Testis (tissue), 3 donors: ENCODE measurements around the gene C5orf52. TPM values are rescaled to one million over a fixed set of nuclear protein-coding genes. Genes with fewer than 3 reads are reported as not detected.

Source experiments
- DNase-seq: peaks from one replicate; pipeline ENCODE4 v3.0.0-alpha.2; 2019
- H3K27ac ChIP-seq, 2 donors: fragments of 200-600 bp; sonication (generic); one replicate each; pipeline ENCODE4 v1.5.1; 2019
- H3K27me3 ChIP-seq: fragments of 200-600 bp; sonication (generic); one replicate; pipeline ENCODE4 v1.5.1; 2019
- H3K36me3 ChIP-seq: fragments of 200-600 bp; sonication (generic); one replicate; pipeline ENCODE4 v1.5.1; 2017; ENCODE audit warnings: low read depth; ENCODE audit errors: missing control alignments
- H3K4me1 ChIP-seq: fragments of 200-600 bp; sonication (generic); one replicate; pipeline ENCODE4 v1.5.1; 2019
- H3K4me3 ChIP-seq, 2 donors: fragments of 200-600 bp; sonication (generic); one replicate each; pipeline ENCODE4 v1.5.1; 2017 to 2019
- H3K9me3 ChIP-seq: fragments of 200-600 bp; sonication (generic); one replicate; pipeline ENCODE4 v1.5.1; 2017
- POLR2A ChIP-seq: fragments of 450-650 bp; IDR thresholded peaks from one replicate; pipeline ENCODE4 v1.6.1; 2017; ENCODE audit warnings: antibody characterized with exemption, mild to moderate bottlenecking, moderate library complexity
- WGBS, 2 donors: methylation state at CpG; one replicate each; pipeline ENCODE4 v1.1.5; 2018; 5-methylcytosine and 5-hydroxymethylcytosine counted together
- intact Hi-C: fragments of 100-400 bp; cut with DNase I; formaldehyde crosslinking; loops from one replicate; pipeline ENCODE4 v1.15.1; 2023; ENCODE audit warnings: low total_unique reads
- polyA plus RNA-seq: library from polyadenylated mRNA; stranded (reverse); fragments of 350-450 nt; fragmentation: Illumina TruSeq; extraction: RNeasy Lipid Tissue Mini Kit (QIAGEN cat#74804); gene quantifications from one replicate; pipeline ENCODE4 v1.2.3, GENCODE V29; 2014; ENCODE audit warnings: low read depth, low replicate concordance; ENCODE audit not compliant: insufficient read depth
- total RNA-seq, 2 donors: library from RNA; depleted of rRNA; stranded (reverse); fragments of >200 nt; gene quantifications; one replicate each; pipeline ENCODE4 v1.2.3, GENCODE V29; 2016
- TF ChIP-seq, protein P1 (sequence below), 3 experiments: fragments of 450-650 bp in 2 of 3; fragments of 200-600 bp in 1 of 3; sonication (generic) in 1 of 3; IDR thresholded peaks; one replicate each; pipeline ENCODE4 v1.5.1; 2016 to 2019; ENCODE audit warnings: antibody characterized with exemption in 3 of 3, mild to moderate bottlenecking in 2 of 3, moderate library complexity in 1 of 3

C5orf52 gene
- total and polyA plus RNA-seq, 3 donors from 2014 or later, result 13.9 to 62.0 (median 35.0) TPM

DNA sequence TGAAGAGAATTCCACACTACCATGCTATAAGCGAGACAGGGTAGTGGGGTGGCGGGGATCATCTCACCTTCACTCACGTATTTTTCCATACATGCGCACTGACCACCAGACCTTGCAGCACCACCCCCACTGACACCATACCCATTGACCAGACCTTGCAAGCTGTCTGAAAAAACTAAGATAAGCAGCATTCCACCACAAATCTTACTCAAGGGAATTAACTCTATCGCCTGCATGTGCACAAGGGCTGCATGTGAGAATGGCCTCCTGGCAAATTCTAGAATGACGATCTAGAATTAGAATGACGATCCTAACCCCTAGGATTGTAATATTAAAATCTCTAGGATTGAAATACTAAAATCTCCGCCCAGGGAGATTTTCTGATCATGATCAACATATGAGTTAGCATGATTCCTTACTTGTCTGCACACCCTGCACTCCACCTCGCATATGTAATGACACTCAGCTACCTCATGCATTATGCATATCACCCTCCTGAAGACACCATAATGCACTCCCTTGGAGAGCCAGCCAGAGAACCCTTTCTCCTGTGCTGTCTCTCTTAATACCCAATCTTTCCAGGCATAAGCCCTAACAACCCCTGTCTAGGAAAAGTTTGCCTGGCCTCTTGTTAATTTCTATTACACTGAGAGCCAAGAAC is 30.8 kb upstream of the C5orf52 start:
- 88 to 93% methylated on average over 9 of the region's 9 CpGs for WGBS, 2 donors
- TF ChIP-seq, protein P1, sequence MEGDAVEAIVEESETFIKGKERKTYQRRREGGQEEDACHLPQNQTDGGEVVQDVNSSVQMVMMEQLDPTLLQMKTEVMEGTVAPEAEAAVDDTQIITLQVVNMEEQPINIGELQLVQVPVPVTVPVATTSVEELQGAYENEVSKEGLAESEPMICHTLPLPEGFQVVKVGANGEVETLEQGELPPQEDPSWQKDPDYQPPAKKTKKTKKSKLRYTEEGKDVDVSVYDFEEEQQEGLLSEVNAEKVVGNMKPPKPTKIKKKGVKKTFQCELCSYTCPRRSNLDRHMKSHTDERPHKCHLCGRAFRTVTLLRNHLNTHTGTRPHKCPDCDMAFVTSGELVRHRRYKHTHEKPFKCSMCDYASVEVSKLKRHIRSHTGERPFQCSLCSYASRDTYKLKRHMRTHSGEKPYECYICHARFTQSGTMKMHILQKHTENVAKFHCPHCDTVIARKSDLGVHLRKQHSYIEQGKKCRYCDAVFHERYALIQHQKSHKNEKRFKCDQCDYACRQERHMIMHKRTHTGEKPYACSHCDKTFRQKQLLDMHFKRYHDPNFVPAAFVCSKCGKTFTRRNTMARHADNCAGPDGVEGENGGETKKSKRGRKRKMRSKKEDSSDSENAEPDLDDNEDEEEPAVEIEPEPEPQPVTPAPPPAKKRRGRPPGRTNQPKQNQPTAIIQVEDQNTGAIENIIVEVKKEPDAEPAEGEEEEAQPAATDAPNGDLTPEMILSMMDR (IDR thresholded peaks at IDR 0.05), result no peak
- no peak for TF ChIP-seq POLR2A
- Histone ChIP-seq H3K4me3 (no peak overlapping the region), H3K4me1 (no peaks in the 10 kb centered on the region), H3K9me3 (no peaks in the 10 kb centered on the region), H3K36me3 (no peaks in the 10 kb centered on the region), H3K27me3 (no peaks in the 10 kb centered on the region), H3K27ac (no peak overlapping the region)
- intact Hi-C loops, result no loop called here
- no peak for DNase-seq

DNA sequence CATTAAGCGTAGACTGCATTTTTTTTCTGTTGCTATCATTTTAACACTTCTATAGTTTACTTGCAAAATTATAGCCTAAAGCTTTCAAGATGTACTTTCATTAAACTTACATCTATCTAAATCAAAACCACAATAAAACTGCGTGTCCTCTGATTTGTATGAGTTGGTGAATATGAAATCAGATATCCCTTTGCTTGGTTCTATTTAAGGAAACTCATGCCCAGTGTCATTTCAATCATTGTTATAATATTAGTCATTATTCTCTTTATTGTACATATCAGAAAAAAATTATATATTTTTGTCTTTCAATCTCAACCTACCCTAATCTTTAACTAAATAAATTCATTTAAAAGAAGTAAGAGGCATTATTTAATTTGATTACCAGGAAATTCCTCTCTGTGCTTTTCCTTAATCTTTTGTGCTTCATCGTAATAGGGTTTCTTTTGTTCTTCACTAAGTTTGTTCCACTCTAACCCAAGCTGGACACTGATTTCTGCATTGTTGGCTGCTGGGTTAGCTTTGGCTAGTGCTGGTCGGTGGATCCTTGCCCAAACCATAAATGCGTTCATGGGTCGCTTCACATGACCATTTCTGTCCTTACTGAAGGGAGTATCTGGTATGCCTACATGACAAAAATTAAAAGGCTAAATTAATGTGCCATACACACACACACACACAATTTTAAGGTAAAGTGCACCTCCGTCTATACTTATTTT is 22.9 kb upstream of the C5orf52 start:
- TF ChIP-seq, protein P1 (IDR thresholded peaks at IDR 0.05), result no peak
- no peak for TF ChIP-seq POLR2A
- Histone ChIP-seq H3K9me3 (no peaks in the 10 kb centered on the region), H3K4me1 (no peaks in the 10 kb centered on the region), H3K36me3 (no peaks in the 10 kb centered on the region), H3K27me3 (no peaks in the 10 kb centered on the region), H3K4me3 (no peak overlapping the region), H3K27ac (no peak overlapping the region)
- DNase-seq, result no peak
- intact Hi-C loops, result no loop called here
- WGBS, 2 donors, result 93 to 94% methylated on average over 7 of the region's 7 CpGs

- no peaks in the 10 kb centered on the region for H3K36me3 ChIP-seq
- no peaks in the 10 kb centered on the region for H3K9me3 ChIP-seq
- intact Hi-C loops, result no loop called here
- H3K27me3 ChIP-seq, result no peaks in the 10 kb centered on the region
- H3K27ac ChIP-seq, result no peak overlapping the region
- no peak for DNase-seq
- no peak overlapping the region for H3K4me3 ChIP-seq
- no peaks in the 10 kb centered on the region for H3K4me1 ChIP-seq
- WGBS, 2 donors, result 89 to 92% methylated on average over 2 of the region's 2 CpGs
- TF ChIP-seq, protein P1 (IDR thresholded peaks at IDR 0.05), result no peak
- no peak for TF ChIP-seq POLR2A
Observed at GRCh38 chr5:157649101-157649500, 22.2 kb upstream of the C5orf52 start.

GRCh38 chr5:157650991-157651611 is 20.2 kb upstream of the C5orf52 start:
- TF ChIP-seq, protein P1 (IDR thresholded peaks at IDR 0.05), result no peak
- no peak for TF ChIP-seq POLR2A
- Histone ChIP-seq H3K27me3 (no peaks in the 10 kb centered on the region), H3K4me1 (no peaks in the 10 kb centered on the region), H3K36me3 (no peaks in the 10 kb centered on the region), H3K4me3 (peak overlapping the region; percentile 59 to 82), H3K9me3 (no peaks in the 10 kb centered on the region), H3K27ac (peak overlapping the region; percentile 73 to 77)
- 47 to 60% methylated on average over 12 to 33 of the region's 33 CpGs for WGBS, 2 donors
- intact Hi-C loops, result no loop called here
- DNase-seq, result peak; percentile 18
